HEK293 (cell line): ENCODE measurements around the gene CLVS2.
A peak's percentile ranks its signal among the peaks of the same experiment; 100 is the strongest.

ENCODE experiments used
- BCL6B ChIP-seq: fragments of 450-650 bp; formaldehyde crosslinking; IDR thresholded peaks from 2 replicates; pipeline ENCODE4 v1.5.1; 2017; ENCODE audit warnings: missing biosample characterization, missing genetic modification characterization
- HOXC10 ChIP-seq: sonication (generic); formaldehyde crosslinking; IDR thresholded peaks from 2 replicates; pipeline ENCODE4 v1.8.1; 2023; ENCODE audit warnings: mild to moderate bottlenecking, missing genetic modification reagents
- KLF8 ChIP-seq: fragments of 450-650 bp; formaldehyde crosslinking; IDR thresholded peaks from 2 replicates; pipeline ENCODE4 v1.5.1; 2016; ENCODE audit warnings: missing biosample characterization, missing genetic modification characterization
- MEIS1 ChIP-seq: sonication (generic); formaldehyde crosslinking; IDR thresholded peaks from 2 replicates; pipeline ENCODE4 v1.8.1; 2022; ENCODE audit warnings: missing genetic modification reagents, mild to moderate bottlenecking, borderline replicate concordance
- OVOL3 ChIP-seq: fragments of 450-650 bp; formaldehyde crosslinking; IDR thresholded peaks from 2 replicates; pipeline ENCODE4 v1.5.1; 2016; ENCODE audit warnings: missing biosample characterization, missing genetic modification characterization
- REPIN1 ChIP-seq: fragments of 450-650 bp; formaldehyde crosslinking; IDR thresholded peaks from 2 replicates; pipeline ENCODE4 v1.5.1; 2017; ENCODE audit warnings: missing biosample characterization, missing genetic modification characterization, low read depth
- SCRT1 ChIP-seq: fragments of 450-650 bp; formaldehyde crosslinking; IDR thresholded peaks from 2 replicates; pipeline ENCODE4 v1.5.1; 2016; ENCODE audit warnings: missing biosample characterization, missing genetic modification characterization, borderline replicate concordance
- TRIM28 ChIP-seq: IDR thresholded peaks from 2 replicates; pipeline ENCODE4 v1.6.1; 2011; ENCODE audit warnings: low read length, control low read depth, borderline replicate concordance
- ZBTB26 ChIP-seq: fragments of 450-650 bp; formaldehyde crosslinking; optimal IDR thresholded peaks from 2 replicates; pipeline ENCODE3; 2016; ENCODE audit warnings: missing biosample characterization, mild to moderate bottlenecking, missing genetic modification characterization
- ZFP37 ChIP-seq: fragments of 450-650 bp; formaldehyde crosslinking; IDR thresholded peaks from 2 replicates; pipeline ENCODE4 v1.5.1; 2016; ENCODE audit warnings: missing biosample characterization, missing genetic modification characterization
- ZFP69B ChIP-seq: fragments of 450-650 bp; formaldehyde crosslinking; IDR thresholded peaks from 2 replicates; pipeline ENCODE4 v1.5.1; 2016; ENCODE audit warnings: missing biosample characterization, missing genetic modification characterization
- ZIC2 ChIP-seq: fragments of 450-650 bp; formaldehyde crosslinking; IDR thresholded peaks from 2 replicates; pipeline ENCODE4 v1.5.1; 2016; ENCODE audit warnings: missing biosample characterization, missing genetic modification characterization
- ZNF133 ChIP-seq: fragments of 450-650 bp; formaldehyde crosslinking; IDR thresholded peaks from 2 replicates; pipeline ENCODE4 v1.5.1; 2016; ENCODE audit warnings: missing biosample characterization, missing genetic modification characterization
- ZNF202 ChIP-seq: fragments of 450-650 bp; formaldehyde crosslinking; IDR thresholded peaks from 2 replicates; pipeline ENCODE4 v1.5.1; 2016; ENCODE audit warnings: missing biosample characterization, missing genetic modification characterization, borderline replicate concordance
- ZNF302 ChIP-seq: fragments of 450-650 bp; formaldehyde crosslinking; IDR thresholded peaks from 2 replicates; pipeline ENCODE4 v1.5.1; 2016; ENCODE audit warnings: missing biosample characterization, missing genetic modification characterization, low read depth
- ZNF366 ChIP-seq: fragments of 450-650 bp; formaldehyde crosslinking; conservative IDR thresholded peaks from 2 replicates; pipeline ENCODE4 v1.5.1; 2016; ENCODE audit warnings: missing biosample characterization, missing genetic modification characterization
- ZNF473 ChIP-seq: fragments of 450-650 bp; formaldehyde crosslinking; IDR thresholded peaks from 2 replicates; pipeline ENCODE4 v1.5.1; 2017; ENCODE audit warnings: missing biosample characterization, missing genetic modification characterization
- ZNF544 ChIP-seq: fragments of 450-650 bp; formaldehyde crosslinking; IDR thresholded peaks from 2 replicates; pipeline ENCODE4 v1.5.0; 2017; ENCODE audit warnings: missing biosample characterization, missing genetic modification characterization
- ZNF596 ChIP-seq: fragments of 450-650 bp; IDR thresholded peaks from 2 replicates; pipeline ENCODE4 v1.5.0; 2018; ENCODE audit warnings: missing biosample characterization, mild to moderate bottlenecking, missing genetic modification characterization, moderate library complexity
- ZNF610 ChIP-seq: fragments of 450-650 bp; formaldehyde crosslinking; IDR thresholded peaks from 2 replicates; pipeline ENCODE4 v1.5.1; 2016; ENCODE audit warnings: missing biosample characterization, missing genetic modification characterization, borderline replicate concordance
- ZNF670 ChIP-seq: fragments of 450-650 bp; formaldehyde crosslinking; IDR thresholded peaks from 2 replicates; pipeline ENCODE4 v1.5.1; 2016; ENCODE audit warnings: missing biosample characterization, missing genetic modification characterization, low read depth
- ZNF768 ChIP-seq: fragments of 450-650 bp; formaldehyde crosslinking; IDR thresholded peaks from 2 replicates; pipeline ENCODE4 v1.5.1; 2018; ENCODE audit warnings: missing biosample characterization, mild to moderate bottlenecking, missing genetic modification characterization
- ZSCAN18 ChIP-seq: fragments of 450-650 bp; formaldehyde crosslinking; IDR thresholded peaks from 2 replicates; pipeline ENCODE4 v1.5.1; 2016; ENCODE audit warnings: missing biosample characterization, missing genetic modification characterization
- TF ChIP-seq, protein P1 (sequence below): fragments of 450-650 bp; formaldehyde crosslinking; IDR thresholded peaks from 2 replicates; pipeline ENCODE4 v1.5.1; 2016; ENCODE audit warnings: missing biosample characterization, missing genetic modification characterization, low read depth
- TF ChIP-seq, protein P2 (sequence below): fragments of 450-650 bp; formaldehyde crosslinking; IDR thresholded peaks from 2 replicates; pipeline ENCODE4 v1.5.1; 2016; ENCODE audit warnings: missing biosample characterization, missing genetic modification characterization
- TF ChIP-seq, protein P3 (sequence below): fragments of 450-650 bp; formaldehyde crosslinking; IDR thresholded peaks from 2 replicates; pipeline ENCODE4 v1.5.1; 2016; ENCODE audit warnings: missing biosample characterization, missing genetic modification characterization
- TF ChIP-seq, protein P4 (sequence below): sonication (generic); formaldehyde crosslinking; IDR thresholded peaks from 2 replicates; pipeline ENCODE4 v1.8.1; 2022; ENCODE audit warnings: mild to moderate bottlenecking, moderate library complexity, missing genetic modification reagents

CLVS2 gene

DNA sequence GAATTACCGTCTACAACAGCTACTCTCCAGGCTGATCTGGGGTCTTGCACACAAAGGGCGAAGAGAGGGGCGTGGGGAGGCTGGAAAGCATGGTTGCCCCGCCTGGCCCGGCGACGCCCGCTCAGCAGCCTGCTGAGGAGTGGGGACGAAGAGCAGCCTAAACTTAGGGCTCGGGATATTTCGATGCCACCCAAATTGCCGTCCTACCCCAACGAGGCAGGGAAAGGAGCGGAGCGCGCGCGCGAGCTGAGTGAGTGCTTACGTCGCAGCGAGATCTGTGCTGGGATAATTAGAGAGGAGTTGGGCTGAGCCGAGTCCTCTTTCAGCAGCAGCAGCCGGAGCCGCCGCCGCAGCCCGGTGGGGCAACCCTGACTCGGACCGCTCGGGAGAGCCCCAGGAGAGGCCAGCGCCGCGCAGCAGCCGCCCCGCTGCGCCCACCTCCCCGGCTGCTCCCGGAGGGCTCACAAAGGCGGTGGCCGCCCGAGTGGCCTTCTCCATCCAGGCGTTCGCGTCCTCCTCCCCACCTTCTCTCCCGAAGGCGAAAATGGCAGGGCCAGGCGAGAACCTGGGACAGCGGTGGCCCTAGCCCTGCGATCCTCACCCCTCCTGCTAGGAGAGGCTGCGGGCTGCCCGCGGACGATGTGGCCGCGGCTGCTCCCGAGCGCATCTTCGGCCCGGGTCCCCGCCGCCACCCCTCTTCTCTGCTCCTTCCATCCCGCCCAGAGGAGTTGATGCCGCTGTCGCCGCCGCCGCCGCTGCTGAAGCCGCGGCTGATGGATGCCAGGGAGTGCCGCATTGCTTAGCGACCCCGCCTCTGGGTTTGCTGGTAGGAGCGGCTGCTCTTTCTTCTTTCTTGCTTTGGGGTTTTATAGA, at the start of gene CLVS2 (continued):
- TF ChIP-seq ZSCAN18 (no peak), ZNF768 (tag by site-specific recombination) (no peak), ZNF610 (tag by site-specific recombination) (0 out of 2 replicates have a peak, but pooled peaks have one; percentile 23), ZBTB26 (tag by site-specific recombination) (peak; percentile 70), ZNF366 (peak; percentile 88), ZFP37 (tag by site-specific recombination) (peak; percentile 84; the same call in 1 of the 2 replicates), ZNF202 (tag by site-specific recombination) (no peak), HOXC10 (no peak), ZNF596 (no peak), TRIM28 (peak; percentile 30; the same call in 1 of the 2 replicates), ZFP69B (tag by site-specific recombination) (no peak), OVOL3 (tag by site-specific recombination) (no peak), KLF8 (peak; percentile 36; the same call in 1 of the 2 replicates), ZNF473 (tag by site-specific recombination) (no peak), MEIS1 (no peak), ZNF133 (tag by site-specific recombination) (no peak), BCL6B (tag by site-specific recombination) (no peak), REPIN1 (tag by site-specific recombination) (no peak), ZNF544 (tag by site-specific recombination) (no peak), ZNF302 (tag by site-specific recombination) (no peak), ZNF670 (tag by site-specific recombination) (no peak), ZIC2 (peak; percentile 83), SCRT1 (tag by site-specific recombination) (no peak)
- TF ChIP-seq, protein P1, sequence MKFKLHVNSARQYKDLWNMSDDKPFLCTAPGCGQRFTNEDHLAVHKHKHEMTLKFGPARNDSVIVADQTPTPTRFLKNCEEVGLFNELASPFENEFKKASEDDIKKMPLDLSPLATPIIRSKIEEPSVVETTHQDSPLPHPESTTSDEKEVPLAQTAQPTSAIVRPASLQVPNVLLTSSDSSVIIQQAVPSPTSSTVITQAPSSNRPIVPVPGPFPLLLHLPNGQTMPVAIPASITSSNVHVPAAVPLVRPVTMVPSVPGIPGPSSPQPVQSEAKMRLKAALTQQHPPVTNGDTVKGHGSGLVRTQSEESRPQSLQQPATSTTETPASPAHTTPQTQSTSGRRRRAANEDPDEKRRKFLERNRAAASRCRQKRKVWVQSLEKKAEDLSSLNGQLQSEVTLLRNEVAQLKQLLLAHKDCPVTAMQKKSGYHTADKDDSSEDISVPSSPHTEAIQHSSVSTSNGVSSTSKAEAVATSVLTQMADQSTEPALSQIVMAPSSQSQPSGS (tag by site-specific recombination): no peak
- TF ChIP-seq, protein P2, sequence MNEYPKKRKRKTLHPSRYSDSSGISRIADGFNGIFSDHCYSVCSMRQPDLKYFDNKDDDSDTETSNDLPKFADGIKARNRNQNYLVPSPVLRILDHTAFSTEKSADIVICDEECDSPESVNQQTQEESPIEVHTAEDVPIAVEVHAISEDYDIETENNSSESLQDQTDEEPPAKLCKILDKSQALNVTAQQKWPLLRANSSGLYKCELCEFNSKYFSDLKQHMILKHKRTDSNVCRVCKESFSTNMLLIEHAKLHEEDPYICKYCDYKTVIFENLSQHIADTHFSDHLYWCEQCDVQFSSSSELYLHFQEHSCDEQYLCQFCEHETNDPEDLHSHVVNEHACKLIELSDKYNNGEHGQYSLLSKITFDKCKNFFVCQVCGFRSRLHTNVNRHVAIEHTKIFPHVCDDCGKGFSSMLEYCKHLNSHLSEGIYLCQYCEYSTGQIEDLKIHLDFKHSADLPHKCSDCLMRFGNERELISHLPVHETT (tag by site-specific recombination): no peak
- TF ChIP-seq, protein P3, sequence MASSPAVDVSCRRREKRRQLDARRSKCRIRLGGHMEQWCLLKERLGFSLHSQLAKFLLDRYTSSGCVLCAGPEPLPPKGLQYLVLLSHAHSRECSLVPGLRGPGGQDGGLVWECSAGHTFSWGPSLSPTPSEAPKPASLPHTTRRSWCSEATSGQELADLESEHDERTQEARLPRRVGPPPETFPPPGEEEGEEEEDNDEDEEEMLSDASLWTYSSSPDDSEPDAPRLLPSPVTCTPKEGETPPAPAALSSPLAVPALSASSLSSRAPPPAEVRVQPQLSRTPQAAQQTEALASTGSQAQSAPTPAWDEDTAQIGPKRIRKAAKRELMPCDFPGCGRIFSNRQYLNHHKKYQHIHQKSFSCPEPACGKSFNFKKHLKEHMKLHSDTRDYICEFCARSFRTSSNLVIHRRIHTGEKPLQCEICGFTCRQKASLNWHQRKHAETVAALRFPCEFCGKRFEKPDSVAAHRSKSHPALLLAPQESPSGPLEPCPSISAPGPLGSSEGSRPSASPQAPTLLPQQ (tag by site-specific recombination): no peak
- TF ChIP-seq, protein P4, sequence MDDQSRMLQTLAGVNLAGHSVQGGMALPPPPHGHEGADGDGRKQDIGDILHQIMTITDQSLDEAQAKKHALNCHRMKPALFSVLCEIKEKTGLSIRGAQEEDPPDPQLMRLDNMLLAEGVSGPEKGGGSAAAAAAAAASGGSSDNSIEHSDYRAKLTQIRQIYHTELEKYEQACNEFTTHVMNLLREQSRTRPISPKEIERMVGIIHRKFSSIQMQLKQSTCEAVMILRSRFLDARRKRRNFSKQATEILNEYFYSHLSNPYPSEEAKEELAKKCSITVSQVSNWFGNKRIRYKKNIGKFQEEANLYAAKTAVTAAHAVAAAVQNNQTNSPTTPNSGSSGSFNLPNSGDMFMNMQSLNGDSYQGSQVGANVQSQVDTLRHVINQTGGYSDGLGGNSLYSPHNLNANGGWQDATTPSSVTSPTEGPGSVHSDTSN (CRISPR knock-in tag): no peak
